GM12878 (cell line): ENCODE data around the gene TOMT.

Experiments used
- BRCA1 ChIP-seq: IDR thresholded peaks from 2 replicates; pipeline ENCODE4 v1.6.1; 2011; ENCODE audit warnings: low read depth, low read length, improper control_type of control experiment
- CBFB ChIP-seq: IDR thresholded peaks from 2 replicates; pipeline ENCODE4 v1.6.1; 2016; ENCODE audit warnings: antibody characterized with exemption, low read depth
- GABPA ChIP-seq: IDR thresholded peaks from 2 replicates; pipeline ENCODE4 v1.6.1; 2014; ENCODE audit warnings: antibody characterized with exemption, low read depth, mild to moderate bottlenecking, inconsistent platforms
- JUND ChIP-seq: IDR thresholded peaks from 2 replicates; pipeline ENCODE4 v1.6.1; 2012; ENCODE audit warnings: low read depth, mild to moderate bottlenecking, low read length, improper control_type of control experiment, moderate library complexity
- NR2C2 ChIP-seq: IDR thresholded peaks from 2 replicates; pipeline ENCODE4 v1.6.1; 2011; ENCODE audit warnings: borderline replicate concordance, low read depth; ENCODE audit not compliant: control insufficient read depth, insufficient read length
- POLR2A ChIP-seq: IDR thresholded peaks from 2 replicates; pipeline ENCODE4 v1.6.1; 2011; ENCODE audit warnings: low read depth, mild to moderate bottlenecking, low read length
- RCOR1 ChIP-seq: conservative IDR thresholded peaks from 2 replicates; pipeline ENCODE4 v1.6.1; 2012; ENCODE audit warnings: low read depth, low read length, improper control_type of control experiment
- SIN3A ChIP-seq: IDR thresholded peaks from 2 replicates; pipeline ENCODE4 v1.6.1; 2012; ENCODE audit warnings: low read depth, low read length, improper control_type of control experiment
- TF ChIP-seq, protein P1 (sequence below), 3 experiments: IDR thresholded peaks in 2 of 3; conservative IDR thresholded peaks in 1 of 3; 2 replicates each; pipeline ENCODE4 v1.5.1; 2011; ENCODE audit warnings: low read depth in 3 of 3, low read length in 3 of 3, mild to moderate bottlenecking in 3 of 3, control low read depth in 2 of 3, moderate library complexity in 2 of 3, inconsistent platforms in 1 of 3, mixed read lengths in 1 of 3; ENCODE audit not compliant: control insufficient read depth in 2 of 3, insufficient read depth in 1 of 3; ENCODE audit errors: extremely low read depth in 1 of 3

DNA sequence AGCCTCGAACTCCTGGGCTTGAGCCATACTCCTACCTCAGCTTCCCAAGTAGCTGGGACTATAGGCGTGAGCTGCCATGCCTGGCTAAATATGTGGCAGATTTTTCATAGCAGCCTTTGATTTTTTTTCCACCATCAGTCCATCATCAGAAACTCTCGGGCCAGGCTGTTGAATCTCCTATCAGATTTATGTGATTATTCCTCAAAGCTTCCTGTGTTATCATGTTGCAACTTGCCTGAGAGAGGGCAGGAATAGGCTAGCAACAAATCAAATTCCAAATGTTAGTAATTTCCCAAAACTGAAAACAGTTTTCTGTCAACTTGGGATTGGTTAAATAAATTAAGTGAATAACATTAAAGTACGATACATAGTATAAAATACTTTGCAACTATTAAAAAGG lies 21.6 kb upstream of the TOMT start:
- no peak for TF ChIP-seq SIN3A
- no peak for TF ChIP-seq GABPA
- TF ChIP-seq, protein P1, sequence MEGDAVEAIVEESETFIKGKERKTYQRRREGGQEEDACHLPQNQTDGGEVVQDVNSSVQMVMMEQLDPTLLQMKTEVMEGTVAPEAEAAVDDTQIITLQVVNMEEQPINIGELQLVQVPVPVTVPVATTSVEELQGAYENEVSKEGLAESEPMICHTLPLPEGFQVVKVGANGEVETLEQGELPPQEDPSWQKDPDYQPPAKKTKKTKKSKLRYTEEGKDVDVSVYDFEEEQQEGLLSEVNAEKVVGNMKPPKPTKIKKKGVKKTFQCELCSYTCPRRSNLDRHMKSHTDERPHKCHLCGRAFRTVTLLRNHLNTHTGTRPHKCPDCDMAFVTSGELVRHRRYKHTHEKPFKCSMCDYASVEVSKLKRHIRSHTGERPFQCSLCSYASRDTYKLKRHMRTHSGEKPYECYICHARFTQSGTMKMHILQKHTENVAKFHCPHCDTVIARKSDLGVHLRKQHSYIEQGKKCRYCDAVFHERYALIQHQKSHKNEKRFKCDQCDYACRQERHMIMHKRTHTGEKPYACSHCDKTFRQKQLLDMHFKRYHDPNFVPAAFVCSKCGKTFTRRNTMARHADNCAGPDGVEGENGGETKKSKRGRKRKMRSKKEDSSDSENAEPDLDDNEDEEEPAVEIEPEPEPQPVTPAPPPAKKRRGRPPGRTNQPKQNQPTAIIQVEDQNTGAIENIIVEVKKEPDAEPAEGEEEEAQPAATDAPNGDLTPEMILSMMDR (IDR thresholded peaks at IDR 0.05 in 2 of 3, conservative IDR thresholded peaks at IDR 0.05 in 1 of 3; ENCODE audit: control insufficient read depth in 2 of 3, extremely low read depth in 1 of 3, insufficient read depth in 1 of 3, low read depth in 3 of 3, low read length in 3 of 3) = no peak
- TF ChIP-seq BRCA1 = no peak
- TF ChIP-seq RCOR1 = no peak
- TF ChIP-seq NR2C2 = no peak
- TF ChIP-seq JUND = no peak
- no peak for TF ChIP-seq CBFB
- no peak for TF ChIP-seq POLR2A
